HEK293 (cell line): ENCODE measurements around the gene FMNL1.

ENCODE experiments used
- CTCF ChIA-PET: fragments of 350-600 bp; formaldehyde crosslinking; extraction: SDS; loops from one replicate; lab custom pipeline; 2021; ENCODE audit warnings: antibody characterized with exemption; lab: Yijun Ruan, JAX
- POLR2A ChIA-PET: fragments of 300-600 bp; formaldehyde crosslinking; extraction: SDS; loops from one replicate; lab custom pipeline; 2020; ENCODE audit warnings: antibody characterized with exemption, inconsistent platforms; lab: Yijun Ruan, JAX
- H3K27ac ChIP-seq: fragments of 200-500 bp; sonication (Bioruptor generic); 2 replicates; pipeline ENCODE4 v1.5.1; 2014; ENCODE audit warnings: low read depth, low read length, control low read depth, inconsistent platforms; ENCODE audit errors: extremely low read depth
- H3K36me3 ChIP-seq, 2 experiments: fragments of 200-500 bp in 1 of 2; sonication (Bioruptor generic) in 1 of 2; 1 replicate in 1 of 2; 2 replicates in 1 of 2; pipeline ENCODE4 v1.5.1; 2014 to 2017; ENCODE audit warnings: inconsistent platforms in 2 of 2, low read length in 2 of 2; ENCODE audit not compliant: control insufficient read depth in 2 of 2, insufficient read depth in 1 of 2
- H3K4me1 ChIP-seq: fragments of 200-500 bp; sonication (Bioruptor generic); 2 replicates; pipeline ENCODE4 v1.5.1; 2014; ENCODE audit warnings: mild to moderate bottlenecking, low read length, inconsistent platforms; ENCODE audit not compliant: control insufficient read depth, insufficient read depth
- H3K4me3 ChIP-seq: 2 replicates; pipeline ENCODE4 v1.5.1; 2011; ENCODE audit warnings: low read depth, mild to moderate bottlenecking, control low read depth, low read length, moderate library complexity
- H3K9me3 ChIP-seq: fragments of 200-500 bp; sonication (Bioruptor generic); 2 replicates; pipeline ENCODE4 v1.5.1; 2014; ENCODE audit warnings: low read depth, low read length, inconsistent platforms; ENCODE audit not compliant: control insufficient read depth, insufficient read depth
- CTCF ChIP-seq: fragments of 450-650 bp; formaldehyde crosslinking; IDR thresholded peaks from 2 replicates; pipeline ENCODE4 v1.5.1; 2016; ENCODE audit warnings: missing biosample characterization, missing genetic modification characterization
- GLIS2 ChIP-seq: fragments of 450-650 bp; formaldehyde crosslinking; IDR thresholded peaks from 2 replicates; pipeline ENCODE4 v1.5.1; 2016; ENCODE audit warnings: missing biosample characterization, missing genetic modification characterization
- MEIS1 ChIP-seq: sonication (generic); formaldehyde crosslinking; IDR thresholded peaks from 2 replicates; pipeline ENCODE4 v1.8.1; 2022; ENCODE audit warnings: missing genetic modification reagents, mild to moderate bottlenecking, borderline replicate concordance
- OSR2 ChIP-seq: fragments of 450-650 bp; formaldehyde crosslinking; IDR thresholded peaks from 2 replicates; pipeline ENCODE4 v1.5.1; 2016; ENCODE audit warnings: missing biosample characterization, missing genetic modification characterization
- PRDM1 ChIP-seq: fragments of 450-650 bp; formaldehyde crosslinking; IDR thresholded peaks from 2 replicates; pipeline ENCODE4; 2016; ENCODE audit warnings: missing biosample characterization, missing genetic modification characterization
- RBAK ChIP-seq: fragments of 450-650 bp; formaldehyde crosslinking; IDR thresholded peaks from 2 replicates; pipeline ENCODE4 v1.5.1; 2016; ENCODE audit warnings: missing biosample characterization, missing genetic modification characterization
- SP2 ChIP-seq: fragments of 450-650 bp; formaldehyde crosslinking; IDR thresholded peaks from 2 replicates; pipeline ENCODE4 v1.5.1; 2016; ENCODE audit warnings: missing biosample characterization, missing genetic modification characterization
- ZBTB20 ChIP-seq: fragments of 450-650 bp; formaldehyde crosslinking; IDR thresholded peaks from 2 replicates; pipeline ENCODE4 v1.5.1; 2016; ENCODE audit warnings: missing biosample characterization, missing genetic modification characterization
- ZFHX2 ChIP-seq: fragments of 450-650 bp; formaldehyde crosslinking; conservative IDR thresholded peaks from 2 replicates; pipeline ENCODE4 v1.5.1; 2016; ENCODE audit warnings: missing biosample characterization, missing genetic modification characterization
- ZNF121 ChIP-seq: fragments of 450-650 bp; formaldehyde crosslinking; IDR thresholded peaks from 2 replicates; pipeline ENCODE4 v1.5.1; 2016; ENCODE audit warnings: missing biosample characterization, missing genetic modification characterization
- ZNF174 ChIP-seq: fragments of 450-650 bp; formaldehyde crosslinking; IDR thresholded peaks from 2 replicates; pipeline ENCODE4 v1.5.0; 2017; ENCODE audit warnings: missing biosample characterization, mild to moderate bottlenecking, missing genetic modification characterization
- ZNF175 ChIP-seq: fragments of 450-650 bp; formaldehyde crosslinking; IDR thresholded peaks from 2 replicates; pipeline ENCODE4 v1.5.1; 2016; ENCODE audit warnings: missing biosample characterization, missing genetic modification characterization
- ZNF2 ChIP-seq: fragments of 450-650 bp; formaldehyde crosslinking; IDR thresholded peaks from 2 replicates; pipeline ENCODE4 v1.5.1; 2016; ENCODE audit warnings: missing biosample characterization, missing genetic modification characterization
- ZNF362 ChIP-seq: fragments of 450-650 bp; formaldehyde crosslinking; IDR thresholded peaks from 2 replicates; pipeline ENCODE4 v1.5.1; 2016; ENCODE audit warnings: missing biosample characterization, missing genetic modification characterization
- ZNF37A ChIP-seq: fragments of 450-650 bp; IDR thresholded peaks from 2 replicates; pipeline ENCODE4 v1.5.1; 2018; ENCODE audit warnings: missing biosample characterization, missing genetic modification characterization
- ZNF394 ChIP-seq: fragments of 450-650 bp; formaldehyde crosslinking; IDR thresholded peaks from 2 replicates; pipeline ENCODE4 v1.5.1; 2016; ENCODE audit warnings: missing biosample characterization, missing genetic modification characterization, mild to moderate bottlenecking, moderate library complexity, borderline replicate concordance
- ZNF510 ChIP-seq: fragments of 450-650 bp; formaldehyde crosslinking; IDR thresholded peaks from 2 replicates; pipeline ENCODE4 v1.5.1; 2018; ENCODE audit warnings: mild to moderate bottlenecking, missing genetic modification characterization, missing biosample characterization; ENCODE audit not compliant: insufficient replicate concordance
- ZNF558 ChIP-seq: fragments of 450-650 bp; formaldehyde crosslinking; IDR thresholded peaks from 2 replicates; pipeline ENCODE4 v1.5.1; 2016; ENCODE audit warnings: missing biosample characterization, missing genetic modification characterization
- ZNF585B ChIP-seq: fragments of 450-650 bp; formaldehyde crosslinking; IDR thresholded peaks from 2 replicates; pipeline ENCODE4 v1.5.1; 2016; ENCODE audit warnings: missing biosample characterization, missing genetic modification characterization
- ZNF624 ChIP-seq: fragments of 450-650 bp; formaldehyde crosslinking; IDR thresholded peaks from 2 replicates; pipeline ENCODE4 v1.5.1; 2017; ENCODE audit warnings: missing biosample characterization, missing genetic modification characterization
- ZNF639 ChIP-seq: fragments of 450-650 bp; formaldehyde crosslinking; IDR thresholded peaks from 2 replicates; pipeline ENCODE4 v1.5.1; 2016; ENCODE audit warnings: missing biosample characterization, missing genetic modification characterization
- ZNF660 ChIP-seq: fragments of 450-650 bp; IDR thresholded peaks from 2 replicates; pipeline ENCODE4 v1.5.1; 2018; ENCODE audit warnings: missing biosample characterization, mild to moderate bottlenecking, missing genetic modification characterization
- ZNF704 ChIP-seq: fragments of 450-650 bp; formaldehyde crosslinking; IDR thresholded peaks from 2 replicates; pipeline ENCODE4 v1.5.1; 2016; ENCODE audit warnings: missing biosample characterization, missing genetic modification characterization
- ZNF747 ChIP-seq: fragments of 450-650 bp; formaldehyde crosslinking; IDR thresholded peaks from 2 replicates; pipeline ENCODE4 v1.5.1; 2016; ENCODE audit warnings: missing biosample characterization, missing genetic modification characterization
- ZNF785 ChIP-seq: fragments of 450-650 bp; formaldehyde crosslinking; IDR thresholded peaks from 2 replicates; pipeline ENCODE4 v1.5.1; 2016; ENCODE audit warnings: missing biosample characterization, missing genetic modification characterization
- ZSCAN16 ChIP-seq: fragments of 450-650 bp; formaldehyde crosslinking; IDR thresholded peaks from 2 replicates; pipeline ENCODE4 v1.5.1; 2016; ENCODE audit warnings: missing biosample characterization, missing genetic modification characterization

Gene FMNL1

GRCh38 chr17:45177563-45177962 lies 44.1 kb upstream of the FMNL1 start:
- peaks cover 13% of the 10 kb centered on the region for H3K4me1 ChIP-seq
- H3K36me3 ChIP-seq: no peaks in the 10 kb centered on the region
- no peak for TF ChIP-seq ZNF175 (tag by site-specific recombination)
- TF ChIP-seq ZNF362 (tag by site-specific recombination): no peak
- TF ChIP-seq RBAK: no peak
- no peak for TF ChIP-seq PRDM1
- no peak for TF ChIP-seq ZNF121 (tag by site-specific recombination)
- no peak for TF ChIP-seq ZSCAN16 (tag by site-specific recombination)
- TF ChIP-seq ZNF394 (tag by site-specific recombination): no peak
- TF ChIP-seq ZNF2 (tag by site-specific recombination): no peak
- no peak for TF ChIP-seq ZNF660 (tag by site-specific recombination)
- no peak for TF ChIP-seq ZNF624 (tag by site-specific recombination)
- TF ChIP-seq, all 188 proteins: peak for 0
- H3K9me3 ChIP-seq: no peaks in the 10 kb centered on the region
- ChIA-PET POLR2A (interaction anchor here (1.4 to 3.1 kb wide), 2 partner anchors 16 to 21 kb away, joined by 3 to 40 read pairs; partner anchors contain the start of gene HEXIM2), CTCF (interaction anchor here (1.4 to 2.3 kb wide), 4 partner anchors 20 to 69 kb away, joined by 3 to 22 read pairs (median 10); partner anchors contain the start of gene ACBD4)
- no peak overlapping the region for H3K4me3 ChIP-seq
- H3K27ac ChIP-seq: no peak overlapping the region

DNA sequence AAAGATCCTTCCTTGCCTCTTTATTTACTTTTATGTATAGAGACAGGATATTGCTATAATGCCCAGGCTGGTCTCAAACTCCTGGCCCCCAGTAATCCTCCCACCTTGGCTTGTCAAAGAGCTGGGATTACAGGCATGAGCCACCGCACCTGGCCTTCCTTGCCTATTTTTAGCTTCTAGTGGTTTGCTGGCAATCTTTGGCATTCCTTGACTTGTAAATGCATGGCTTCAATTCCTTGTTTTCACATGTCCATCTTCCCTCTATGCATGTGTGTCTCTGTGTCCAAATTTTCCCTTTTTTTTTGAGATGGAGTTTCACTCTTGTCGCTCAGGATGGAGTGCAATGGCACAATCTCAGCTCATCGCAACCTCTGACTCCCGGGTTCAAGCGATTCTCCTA lies 37.5 kb upstream of the FMNL1 start:
- TF ChIP-seq ZNF639 (tag by site-specific recombination) (no peak), ZNF558 (tag by site-specific recombination) (peak; percentile 77; the same call in 1 of the 2 replicates)
- TF ChIP-seq, all 188 proteins: peak for 1
- no peaks in the 10 kb centered on the region for H3K36me3 ChIP-seq
- H3K4me1 ChIP-seq: no peaks in the 10 kb centered on the region
- CTCF ChIA-PET: interaction anchor here (0.6 to 3.3 kb wide), 6 partner anchors 9 to 49 kb away, joined by 4 to 27 read pairs (median 6); partner anchors contain the start of gene ACBD4
- POLR2A ChIA-PET: interaction anchor here (1.6 kb wide), 1 partner anchor 23 kb away, joined by 6 read pairs; no protein-coding TSS in a partner anchor
- H3K27ac ChIP-seq: no peak overlapping the region
- no peak overlapping the region for H3K4me3 ChIP-seq
- H3K9me3 ChIP-seq: no peaks in the 10 kb centered on the region

DNA sequence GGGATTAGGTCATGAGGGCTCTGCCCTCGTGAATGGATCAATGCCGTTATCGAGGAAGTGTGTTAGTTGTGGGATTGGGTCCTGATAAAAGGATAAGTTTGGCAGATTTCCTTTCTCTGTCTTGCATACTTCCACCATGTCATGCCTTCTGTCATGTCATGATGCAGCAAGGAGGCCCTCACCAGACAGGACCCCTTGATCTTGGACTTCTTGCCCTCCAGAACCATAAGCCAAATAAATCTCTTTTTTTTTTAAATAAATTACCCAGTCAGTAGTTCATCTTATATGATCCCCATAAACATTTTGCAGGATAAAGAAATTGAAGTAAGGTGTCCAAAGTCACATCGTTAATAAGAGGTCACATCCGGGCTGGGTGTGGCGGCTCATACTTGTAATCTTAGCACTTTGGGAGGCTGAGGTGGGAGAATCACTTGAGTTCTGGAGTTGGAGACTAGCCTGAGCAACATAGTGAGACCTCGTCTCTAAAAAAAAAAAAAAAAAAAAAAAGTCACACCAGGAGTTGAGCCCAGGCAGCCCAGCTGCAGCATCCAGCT lies 34.8 kb upstream of the FMNL1 start:
- H3K27ac ChIP-seq: no peak overlapping the region
- H3K4me3 ChIP-seq: no peak overlapping the region
- ChIA-PET CTCF (interaction anchor here (2.7 to 3.3 kb wide), 2 partner anchors 11 to 52 kb away, joined by 18 to 27 read pairs; partner anchors contain the start of gene ACBD4), POLR2A (interaction anchor here (0.6 kb wide), 1 partner anchor 38 kb away, joined by 3 read pairs; the partner anchor contains the start of gene HEXIM1)
- H3K4me1 ChIP-seq: no peaks in the 10 kb centered on the region
- no peaks in the 10 kb centered on the region for H3K36me3 ChIP-seq
- no peaks in the 10 kb centered on the region for H3K9me3 ChIP-seq
- TF ChIP-seq ZNF704 (tag by site-specific recombination): no peak
- no peak for TF ChIP-seq SP2 (tag by site-specific recombination)
- no peak for TF ChIP-seq ZNF747
- no peak for TF ChIP-seq OSR2
- TF ChIP-seq GLIS2 (tag by site-specific recombination): no peak
- TF ChIP-seq ZNF510 (tag by site-specific recombination): no peak
- TF ChIP-seq ZNF362 (tag by site-specific recombination): no peak
- TF ChIP-seq ZFHX2: no peak
- no peak for TF ChIP-seq MEIS1
- TF ChIP-seq ZNF585B (tag by site-specific recombination): no peak
- TF ChIP-seq CTCF (tag by site-specific recombination): no peak
- TF ChIP-seq ZNF2 (tag by site-specific recombination): no peak
- no peak for TF ChIP-seq ZNF174 (tag by site-specific recombination)
- TF ChIP-seq ZNF785 (tag by site-specific recombination): no peak
- TF ChIP-seq ZNF37A: no peak
- TF ChIP-seq ZBTB20 (tag by site-specific recombination): no peak
